NCI-H2107 (cell line): ENCODE data around the gene TM4SF1.
"Not testable (repeated sequence)": the region's sequence is repeated elsewhere in the genome, so short reads cannot be mapped to it uniquely, and the experiment has no call there.

Experiments used
- DNase-seq: peaks from one replicate; lab custom pipeline; 2025; lab: John Stamatoyannopoulos, UW

Gene TM4SF1

DNA sequence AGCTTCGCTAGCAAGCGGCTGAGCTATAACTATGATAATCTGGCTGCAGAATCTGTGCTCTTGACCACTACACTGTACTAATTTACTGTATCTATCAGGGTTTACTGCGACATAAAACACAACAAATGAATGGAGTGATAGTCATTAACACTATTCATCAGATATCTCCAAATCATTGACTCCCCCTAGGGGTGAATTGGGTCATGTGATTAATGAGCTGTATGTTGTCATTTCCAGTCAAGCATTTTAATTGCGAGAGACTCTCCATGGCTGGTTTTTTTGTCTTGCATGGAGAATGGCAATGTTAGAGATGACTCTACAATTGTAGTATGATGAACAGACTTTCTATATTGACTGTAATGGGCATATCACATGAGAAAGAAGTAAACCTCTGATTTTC, 33.5 kb downstream of the TM4SF1 start:
- DNase-seq = no peak

DNA sequence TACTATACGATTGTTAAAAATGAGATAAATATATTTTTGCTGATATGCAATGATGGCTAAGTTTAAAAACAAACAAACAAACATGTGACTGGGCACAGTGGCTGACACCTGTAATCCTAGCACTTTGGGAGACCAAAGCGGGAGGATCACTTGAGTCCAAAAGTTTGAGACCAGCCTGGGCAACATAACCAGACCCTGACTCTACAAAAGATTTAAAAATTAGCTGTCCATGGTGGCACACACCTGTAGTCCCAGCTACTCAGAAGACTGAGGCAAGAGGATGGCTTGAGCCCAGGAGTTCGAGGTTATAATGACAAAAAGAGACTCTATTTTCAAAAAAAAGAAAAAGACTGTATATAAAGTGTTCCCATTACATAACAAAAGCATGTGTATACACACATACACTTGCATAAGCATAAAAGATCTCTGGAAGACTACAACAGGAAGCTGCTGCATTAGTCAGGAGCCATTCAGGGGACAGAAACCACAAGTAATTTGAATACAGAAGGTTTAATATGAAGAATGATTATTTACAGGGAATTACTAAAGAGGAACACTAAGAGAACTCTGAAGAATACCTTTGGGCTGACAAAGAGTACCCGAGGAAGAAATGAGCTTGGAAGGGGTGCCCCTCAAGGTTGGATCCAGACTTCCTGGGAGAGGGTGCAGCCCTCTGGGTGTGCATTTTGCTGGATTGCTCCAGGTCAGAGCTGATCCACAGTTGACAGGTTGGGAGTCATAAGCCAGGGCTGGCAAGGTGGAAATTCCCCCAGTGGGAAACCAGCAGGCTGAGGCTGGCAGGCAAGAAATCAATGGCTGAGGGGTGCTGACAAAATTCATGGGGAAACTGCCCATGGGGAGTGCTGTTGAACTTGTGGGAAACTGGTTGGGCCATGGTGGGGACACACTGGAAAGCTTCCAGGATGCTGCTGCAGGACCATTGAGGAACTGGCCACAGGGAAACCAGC, 34.8 kb downstream of the TM4SF1 start:
- no peak for DNase-seq

DNA sequence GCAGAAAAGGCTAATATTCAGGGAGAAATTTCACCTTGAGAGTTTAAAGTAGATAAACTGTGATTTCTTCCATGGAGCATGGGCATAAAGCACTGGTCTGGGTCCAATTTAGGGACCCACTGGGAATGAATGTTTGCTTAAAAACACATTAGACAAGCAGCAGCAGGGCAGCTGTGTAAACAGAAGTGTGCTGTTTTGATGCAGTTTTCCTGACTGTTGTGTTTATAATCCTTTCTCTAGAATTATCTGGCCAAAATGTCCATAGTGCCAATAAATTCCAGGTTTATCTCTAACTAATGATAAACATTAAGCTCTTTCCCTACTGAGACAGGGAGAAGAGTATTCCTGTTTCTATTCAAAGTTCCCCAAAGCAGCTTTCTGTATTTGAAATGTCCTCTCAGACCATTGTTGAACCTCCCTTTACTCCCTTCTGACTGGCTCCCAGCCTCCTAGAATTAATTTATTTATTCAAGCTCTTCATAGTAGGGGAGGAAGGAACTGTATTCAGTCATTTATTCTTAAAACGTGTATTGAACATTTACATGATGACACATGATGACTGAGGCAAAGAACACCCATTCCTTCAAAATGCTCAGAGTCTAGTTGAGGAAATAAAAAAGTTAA, 37.0 kb downstream of the TM4SF1 start:
- no peak for DNase-seq

DNA sequence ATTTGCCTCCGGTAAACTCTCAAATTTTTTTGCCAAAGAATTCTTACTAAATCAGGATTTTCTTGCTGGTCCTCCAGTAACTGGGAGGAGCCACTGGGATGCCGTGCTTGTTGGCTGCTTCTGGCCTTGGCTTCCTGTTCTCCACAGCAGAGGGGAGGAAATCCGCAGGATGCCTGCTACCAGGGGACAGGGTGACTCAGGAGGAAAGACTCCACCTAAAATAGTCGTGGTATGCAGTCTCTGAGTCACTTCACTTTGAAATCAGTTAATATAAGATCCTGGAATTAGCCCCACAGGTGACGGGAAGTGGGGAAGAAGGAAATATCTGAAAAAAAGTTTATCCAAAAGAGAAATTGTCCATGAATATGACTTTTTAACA, 37.5 kb downstream of the TM4SF1 start:
- no peak for DNase-seq

DNA sequence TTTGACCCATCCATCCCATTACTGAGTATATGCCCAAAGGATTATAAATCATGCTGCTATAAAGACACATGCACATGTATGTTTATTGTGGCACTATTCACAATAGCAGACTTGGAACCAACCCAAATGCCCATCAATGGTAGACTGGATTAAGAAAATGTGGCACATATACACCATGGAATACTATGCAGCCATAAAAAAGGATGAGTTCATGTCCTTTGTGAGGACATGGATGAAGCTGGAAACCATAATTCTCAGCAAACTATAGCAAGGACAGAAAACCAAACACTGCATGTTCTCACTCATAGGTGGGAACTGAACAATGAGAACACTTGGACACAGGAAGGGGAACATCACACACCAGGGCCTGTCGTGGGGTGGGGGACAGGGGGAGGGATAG, 40.0 kb downstream of the TM4SF1 start:
- not testable (repeated sequence) for DNase-seq

DNA sequence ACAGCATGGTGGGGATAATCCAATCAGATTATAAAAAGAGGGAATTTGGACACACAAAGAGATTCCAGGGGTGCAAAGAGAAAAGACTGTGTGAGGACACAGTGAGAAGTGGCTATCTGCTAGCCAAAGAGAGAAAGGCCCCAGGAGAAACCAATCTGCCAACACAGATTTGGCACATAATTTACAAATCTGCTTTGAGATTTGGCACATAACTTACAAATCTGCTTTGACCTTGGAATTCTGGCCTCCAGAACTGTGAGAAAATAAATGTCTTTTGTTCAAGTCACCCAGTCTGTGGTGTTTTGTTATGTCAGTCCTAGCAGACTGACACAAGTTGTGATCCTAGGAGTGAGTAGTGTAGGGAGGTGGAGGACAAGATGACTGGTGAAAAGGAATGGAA, 40.5 kb downstream of the TM4SF1 start:
- no peak for DNase-seq

DNA sequence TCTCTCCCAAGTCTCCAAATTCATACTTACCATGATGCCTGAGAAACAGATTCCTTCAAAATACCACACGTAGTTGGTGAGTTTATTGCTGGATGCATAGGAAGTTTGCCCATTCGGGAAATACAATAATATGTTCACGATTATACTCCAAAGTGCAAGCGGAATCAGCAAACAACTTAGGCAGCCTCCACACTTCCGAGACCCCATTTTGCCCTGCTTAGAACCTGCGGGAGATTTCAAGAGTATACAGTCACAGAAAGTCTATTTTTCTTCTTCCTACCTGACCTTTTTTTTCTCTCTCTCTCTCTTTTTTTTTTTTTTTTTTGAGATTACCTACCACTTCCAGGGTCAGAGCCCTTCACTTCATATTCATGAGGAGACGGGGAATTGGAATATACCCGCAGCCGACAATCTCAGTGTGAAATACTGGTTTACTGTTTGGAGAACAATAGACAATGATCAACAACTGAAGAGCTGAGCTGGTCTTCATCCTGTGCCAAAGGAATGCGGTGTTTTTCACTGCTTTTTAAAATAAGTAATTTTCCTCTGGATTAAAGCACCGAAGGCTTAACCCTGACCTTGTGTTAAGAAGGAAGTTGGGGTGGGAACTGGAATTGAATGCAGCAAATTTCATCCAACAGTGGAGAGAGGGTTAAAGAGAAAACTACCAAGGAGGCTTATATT, 44.1 kb downstream of the TM4SF1 start, which contains the start of gene TM4SF18:
TM4SF18 (minus strand) TSS at position 461 of the 684 bp plus-strand sequence; CDS start at position 207, 254 bp downstream.
- no peak for DNase-seq

DNA sequence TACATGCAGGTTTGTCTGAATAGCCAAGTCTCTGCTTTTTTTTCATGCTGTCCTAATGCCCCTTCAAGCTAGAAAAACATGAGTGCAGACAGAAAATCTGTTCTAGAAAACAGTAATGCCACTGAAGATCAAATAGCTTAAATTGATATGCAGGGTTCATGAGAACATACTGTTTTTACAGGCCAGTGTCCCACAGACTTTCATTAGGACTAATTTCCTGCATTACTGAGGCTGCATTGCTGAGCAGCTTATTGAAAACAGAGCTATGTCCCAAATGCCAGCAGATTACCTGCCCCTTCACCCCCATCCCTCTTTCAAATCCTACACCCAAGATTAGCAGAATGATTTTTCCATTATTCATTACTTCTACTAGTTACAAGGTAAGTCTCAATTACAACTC, 44.7 kb downstream of the TM4SF1 start:
- DNase-seq = no peak

DNA sequence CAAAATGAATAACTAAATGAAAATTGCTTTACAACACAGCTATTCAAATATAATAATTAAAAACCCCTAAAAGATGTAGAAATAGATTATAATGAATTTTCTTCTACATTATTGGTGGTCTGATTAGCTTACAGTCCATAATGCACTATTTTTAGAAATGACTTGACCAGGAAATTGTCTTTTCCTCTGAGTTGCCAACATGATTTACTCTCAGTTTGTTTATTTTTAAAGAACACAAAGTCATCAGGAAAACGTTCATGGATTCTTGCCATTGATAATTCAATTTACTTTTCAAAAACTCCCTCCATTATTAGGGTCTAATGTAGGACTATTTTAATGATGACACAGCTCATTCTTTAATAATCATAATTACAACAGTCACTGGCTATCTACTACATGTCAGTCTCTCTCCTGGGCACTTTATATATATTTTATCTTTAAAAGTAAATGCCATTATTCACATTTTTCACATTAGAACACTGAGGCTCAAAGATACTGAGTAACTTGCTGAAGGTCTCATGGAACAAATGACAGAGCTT, 45.2 kb downstream of the TM4SF1 start:
- DNase-seq = no peak

DNA sequence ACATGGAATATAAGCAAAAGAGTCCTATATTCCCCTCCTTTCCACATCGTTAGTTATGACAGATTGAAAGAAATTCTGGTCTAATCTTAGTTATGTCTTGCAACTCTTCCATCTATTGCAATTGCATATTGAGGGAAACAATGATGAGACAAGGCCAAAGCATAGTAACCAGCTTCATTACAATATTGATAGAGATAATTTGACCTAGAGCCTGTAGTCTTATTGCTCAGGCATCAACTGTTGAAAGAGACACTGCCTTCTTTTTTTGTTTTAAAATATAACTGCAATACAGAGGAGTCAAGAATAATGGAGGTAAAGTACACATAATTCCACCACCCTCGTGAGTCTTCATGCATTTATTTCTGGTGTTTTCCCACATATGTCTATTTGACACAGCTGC, 46.1 kb downstream of the TM4SF1 start:
- no peak for DNase-seq

DNA sequence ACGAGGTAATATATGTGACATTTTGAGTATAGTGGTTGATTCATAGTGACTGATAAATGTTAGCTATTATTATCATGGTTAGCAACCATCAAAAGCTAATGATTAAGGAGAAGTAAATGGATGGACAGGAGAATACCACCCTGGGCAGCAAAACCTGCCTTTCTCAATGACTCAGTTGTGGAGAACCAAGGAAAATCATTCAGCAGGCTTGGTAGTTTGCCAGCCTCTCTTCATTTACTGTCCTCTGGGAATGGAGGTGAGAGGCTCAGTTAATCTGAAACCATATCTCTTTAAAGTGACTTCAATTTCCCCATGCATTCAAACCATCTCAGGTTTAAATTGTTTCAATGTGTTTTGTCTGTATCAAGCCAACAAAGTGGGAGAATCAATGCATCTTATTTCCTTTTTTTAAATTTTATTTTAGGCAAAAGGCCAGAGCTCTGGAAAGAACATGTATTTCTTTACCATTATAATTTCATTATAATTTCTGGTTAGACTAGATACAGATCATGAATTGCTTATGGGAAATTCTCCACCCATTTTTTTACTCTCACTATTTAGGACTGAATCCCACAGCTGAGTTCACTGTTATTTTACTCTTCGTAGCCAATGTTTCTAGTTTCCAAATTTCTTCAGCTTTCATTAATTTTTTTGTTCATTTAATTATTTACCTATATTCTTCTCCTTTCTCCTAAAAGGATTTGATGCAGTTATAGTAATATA, 46.7 kb downstream of the TM4SF1 start:
- peak; percentile 76 for DNase-seq

DNA sequence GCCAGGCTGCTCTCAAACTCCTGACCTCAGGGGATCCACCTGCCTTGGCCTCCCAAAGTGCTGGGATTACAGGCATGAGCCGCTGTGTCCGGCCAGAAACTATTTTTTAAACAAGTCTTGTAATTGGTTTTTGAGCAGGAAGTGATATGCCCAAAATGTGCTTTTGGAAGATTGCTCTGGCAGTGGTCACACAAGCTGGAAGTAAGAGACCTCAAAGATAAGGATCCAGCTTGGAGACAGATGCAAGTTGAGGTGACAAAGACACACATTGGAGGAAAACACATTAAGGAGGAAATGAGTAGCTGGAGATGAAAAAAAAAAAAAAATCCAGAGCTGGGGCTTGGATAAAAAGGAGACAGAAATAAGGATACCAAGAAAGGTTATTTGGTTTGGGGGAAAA, 50.3 kb downstream of the TM4SF1 start:
- DNase-seq = no peak

DNA sequence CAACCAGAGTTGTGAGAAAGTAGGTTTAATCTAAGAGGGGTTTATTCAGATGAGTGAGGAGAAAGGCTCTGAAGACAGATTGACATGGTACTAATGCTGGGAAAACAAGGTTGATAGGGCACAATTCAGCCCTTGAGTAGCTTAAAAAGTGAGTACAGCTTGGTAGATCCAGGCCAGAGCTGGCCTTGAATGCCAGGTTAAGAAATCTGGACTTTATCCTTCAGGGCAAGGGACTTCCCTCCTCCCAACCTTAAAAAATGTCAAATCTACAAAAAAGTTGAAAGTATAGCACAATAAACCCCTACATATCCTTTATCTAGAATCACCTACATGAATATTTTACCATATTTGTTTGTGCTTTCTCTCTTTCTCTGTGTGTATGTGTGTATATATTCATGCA, 51.9 kb downstream of the TM4SF1 start:
- DNase-seq = no peak

DNA sequence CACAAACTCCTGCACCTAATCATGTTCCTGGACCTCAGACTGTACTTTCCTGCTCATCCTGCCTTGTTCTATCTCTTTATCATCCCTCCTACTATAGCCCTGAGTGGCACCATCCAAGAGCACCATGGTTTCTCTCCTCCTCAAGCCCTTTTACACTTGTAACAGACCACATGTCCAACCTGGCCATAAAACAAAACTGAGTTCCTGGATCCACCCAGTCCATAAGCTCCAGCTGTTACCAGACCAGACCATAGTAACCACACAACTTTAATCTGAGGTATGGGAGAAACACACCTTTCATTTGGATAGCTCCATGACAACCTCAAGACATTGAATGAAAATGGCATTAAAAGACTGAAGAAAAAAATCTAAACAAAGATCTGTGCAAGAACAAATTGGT, 53.1 kb downstream of the TM4SF1 start:
- no peak for DNase-seq

DNA sequence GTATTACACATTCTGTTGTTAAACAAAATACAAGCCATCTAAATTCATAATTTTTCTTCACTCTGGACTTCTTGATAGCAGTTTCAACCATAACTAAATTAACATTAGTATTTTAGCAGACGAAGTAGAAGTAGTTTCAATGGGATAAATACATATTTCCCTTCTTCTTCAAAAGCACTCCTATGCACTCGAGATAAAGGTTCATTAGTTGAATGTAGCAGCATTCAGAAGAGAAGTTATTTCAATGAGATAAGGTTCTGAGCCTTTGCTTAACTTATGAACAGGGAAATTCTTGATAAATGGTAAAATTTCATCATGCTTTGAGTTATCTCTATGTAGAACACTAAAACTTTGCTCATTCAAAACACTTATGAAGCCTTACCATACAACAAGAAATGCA, 55.8 kb downstream of the TM4SF1 start:
- DNase-seq = no peak

DNA sequence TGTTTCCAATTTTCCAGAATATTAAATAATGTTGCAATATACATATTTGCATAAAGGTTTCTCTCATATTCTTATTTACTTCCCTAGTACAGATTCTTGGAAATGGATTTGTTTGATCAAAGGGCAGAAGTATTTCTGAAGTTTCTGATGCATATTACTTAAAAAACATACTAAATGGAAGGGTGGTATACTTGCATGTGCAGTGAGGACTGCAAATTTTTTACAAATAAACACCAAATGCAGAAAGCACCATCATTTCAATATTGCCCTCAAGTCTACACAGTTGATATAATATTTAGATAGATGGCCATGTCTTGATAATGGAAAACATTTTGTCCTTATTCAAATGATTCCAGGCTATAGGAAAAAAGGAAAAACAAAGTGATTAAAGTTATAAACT, 56.3 kb downstream of the TM4SF1 start:
- DNase-seq = no peak

DNA sequence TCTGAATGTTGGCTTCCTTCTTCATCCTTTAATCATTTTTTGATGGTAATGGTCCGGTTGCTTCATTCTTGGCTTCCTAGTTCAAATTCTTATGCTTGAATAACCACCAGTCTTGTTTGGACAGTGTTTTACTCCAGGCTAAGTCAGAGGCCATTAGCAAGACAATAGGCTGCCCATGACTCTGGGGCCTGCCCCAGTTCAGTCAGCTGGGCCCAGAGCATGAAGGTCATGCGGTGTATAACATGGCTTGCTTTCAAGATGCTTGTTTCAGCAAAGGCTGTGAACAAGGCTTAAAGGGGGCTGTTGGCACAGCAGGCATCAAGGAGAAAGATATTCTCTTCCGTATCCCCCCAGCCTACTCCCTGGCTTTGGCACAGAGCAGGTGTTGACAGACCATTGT, 57.7 kb downstream of the TM4SF1 start:
- no peak for DNase-seq
